ENCODE results near the gene RCVRN. TPM values are rescaled to one million over a fixed set of nuclear protein-coding genes. Genes with fewer than 3 reads are reported as not detected.

Gene RCVRN
- total RNA-seq, 4 donors from 2014 or later: not detected

DNA sequence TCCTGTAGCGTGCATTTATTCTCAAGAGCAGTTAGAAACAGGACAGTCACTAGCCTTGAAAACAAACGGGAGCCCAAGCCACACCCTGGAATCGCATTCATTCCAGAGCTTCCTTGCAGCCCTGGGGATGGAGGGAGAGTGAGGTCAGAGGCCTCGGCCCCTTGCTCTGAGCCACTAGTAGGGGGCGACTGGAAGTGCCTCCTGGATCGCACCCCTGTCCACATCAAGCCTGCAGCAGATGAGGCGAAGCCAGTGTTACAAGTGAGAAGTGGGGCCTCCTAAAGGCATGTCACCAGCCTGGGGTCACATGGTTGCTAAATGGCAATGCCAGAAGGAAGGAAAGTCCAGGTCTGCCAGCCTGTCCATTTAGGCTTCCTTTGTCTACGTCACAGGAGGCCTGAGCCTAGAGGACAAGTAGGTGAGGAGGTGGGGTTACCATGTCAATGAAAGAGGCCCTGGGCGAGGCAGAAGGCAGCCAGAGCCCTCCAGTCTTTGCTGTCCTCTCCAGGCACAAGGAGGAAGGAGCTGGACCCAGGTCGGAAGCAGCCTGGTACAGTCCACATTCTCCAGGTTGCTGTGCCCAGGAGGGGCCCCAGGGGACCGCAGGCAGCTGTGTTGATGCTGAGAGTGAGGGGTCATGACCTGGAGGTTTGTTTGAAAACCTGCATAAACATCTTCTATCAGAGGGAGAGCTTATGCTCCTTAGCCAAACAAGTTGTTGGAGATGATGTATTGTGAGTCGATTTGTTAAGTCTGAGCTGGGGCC, 3.0 kb upstream of the RCVRN start:
- TF ChIP-seq POLR2A (IDR thresholded peaks at IDR 0.05) (no peak), EP300 (IDR thresholded peaks at IDR 0.05; ENCODE audit: low read depth) (no peak), POLR2AphosphoS5 (IDR thresholded peaks at IDR 0.05) (no peak)
- TF ChIP-seq, protein P1, sequence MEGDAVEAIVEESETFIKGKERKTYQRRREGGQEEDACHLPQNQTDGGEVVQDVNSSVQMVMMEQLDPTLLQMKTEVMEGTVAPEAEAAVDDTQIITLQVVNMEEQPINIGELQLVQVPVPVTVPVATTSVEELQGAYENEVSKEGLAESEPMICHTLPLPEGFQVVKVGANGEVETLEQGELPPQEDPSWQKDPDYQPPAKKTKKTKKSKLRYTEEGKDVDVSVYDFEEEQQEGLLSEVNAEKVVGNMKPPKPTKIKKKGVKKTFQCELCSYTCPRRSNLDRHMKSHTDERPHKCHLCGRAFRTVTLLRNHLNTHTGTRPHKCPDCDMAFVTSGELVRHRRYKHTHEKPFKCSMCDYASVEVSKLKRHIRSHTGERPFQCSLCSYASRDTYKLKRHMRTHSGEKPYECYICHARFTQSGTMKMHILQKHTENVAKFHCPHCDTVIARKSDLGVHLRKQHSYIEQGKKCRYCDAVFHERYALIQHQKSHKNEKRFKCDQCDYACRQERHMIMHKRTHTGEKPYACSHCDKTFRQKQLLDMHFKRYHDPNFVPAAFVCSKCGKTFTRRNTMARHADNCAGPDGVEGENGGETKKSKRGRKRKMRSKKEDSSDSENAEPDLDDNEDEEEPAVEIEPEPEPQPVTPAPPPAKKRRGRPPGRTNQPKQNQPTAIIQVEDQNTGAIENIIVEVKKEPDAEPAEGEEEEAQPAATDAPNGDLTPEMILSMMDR (IDR thresholded peaks at IDR 0.05): no peak
- peak overlapping the region in 1 of 4 donors; percentile 30 for H3K27ac ChIP-seq
- no peak overlapping the region for H3K4me3 ChIP-seq
- H3K27me3 ChIP-seq: no peaks in the 10 kb centered on the region
- H3K36me3 ChIP-seq: no peaks in the 10 kb centered on the region
- no peaks in the 10 kb centered on the region for H3K9me3 ChIP-seq
- H3K4me1 ChIP-seq: no peaks in the 10 kb centered on the region
- WGBS, 2 donors (ENCODE audit: low coverage in 1 of 2): 40% methylated on average over 12 of the region's 12 CpGs; no CpG with 5 or more reads in 1 of the 2 donors
- intact Hi-C loops (cut with DNase I; ENCODE audit: low total_unique reads) (no loop called here), in situ Hi-C loops (cut with MboI; ENCODE audit: low pct_ligation_motif_present in 1 of 4, low pct_unique_long_range_greater_than_20kb in 1 of 4, low sequenced_read_pairs in 3 of 4) (loop anchor here in 1 of 4 donors (25.0 kb wide), 1 partner anchor 704 kb away; no protein-coding TSS in a partner anchor)
- DNase-seq: no peak

DNA sequence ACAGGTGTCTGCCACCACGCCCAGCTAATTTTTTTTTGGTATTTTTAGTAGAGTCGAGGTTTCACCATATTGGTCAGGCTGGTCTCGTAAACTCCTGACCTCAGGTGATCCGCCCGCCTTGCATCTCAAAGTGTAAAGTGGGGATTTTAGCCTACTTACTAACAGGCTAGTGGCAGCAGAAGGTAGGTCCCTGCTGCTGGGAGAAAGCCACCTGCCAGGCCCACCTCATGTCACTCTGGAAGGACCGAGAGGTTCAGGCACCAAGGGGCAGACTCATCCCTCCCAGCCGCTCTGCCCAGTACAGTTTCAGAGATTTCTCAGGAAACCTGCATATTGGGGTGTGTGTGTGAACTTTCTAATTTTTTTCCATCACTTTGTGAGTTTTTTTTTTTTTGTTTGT, 2.1 kb upstream of the RCVRN start:
- no peaks in the 10 kb centered on the region for H3K4me1 ChIP-seq
- H3K27ac ChIP-seq: no peak overlapping the region
- intact Hi-C loops (cut with DNase I; ENCODE audit: low total_unique reads): no loop called here
- TF ChIP-seq POLR2AphosphoS5 (IDR thresholded peaks at IDR 0.05) (no peak), EP300 (IDR thresholded peaks at IDR 0.05; ENCODE audit: low read depth) (no peak), POLR2A (IDR thresholded peaks at IDR 0.05) (no peak)
- TF ChIP-seq, protein P1 (IDR thresholded peaks at IDR 0.05): no peak
- in situ Hi-C loops (cut with MboI; ENCODE audit: low pct_ligation_motif_present in 1 of 4, low pct_unique_long_range_greater_than_20kb in 1 of 4, low sequenced_read_pairs in 3 of 4): loop anchor here in 1 of 4 donors (25.0 kb wide), 1 partner anchor 705 kb away; no protein-coding TSS in a partner anchor
- H3K27me3 ChIP-seq: no peaks in the 10 kb centered on the region
- no peaks in the 10 kb centered on the region for H3K9me3 ChIP-seq
- DNase-seq: no peak
- 73% methylated on average over 7 of the region's 7 CpGs; no CpG with 5 or more reads in 1 of the 2 donors for WGBS, 2 donors (ENCODE audit: low coverage in 1 of 2)
- H3K36me3 ChIP-seq: no peaks in the 10 kb centered on the region
- no peak overlapping the region for H3K4me3 ChIP-seq

DNA sequence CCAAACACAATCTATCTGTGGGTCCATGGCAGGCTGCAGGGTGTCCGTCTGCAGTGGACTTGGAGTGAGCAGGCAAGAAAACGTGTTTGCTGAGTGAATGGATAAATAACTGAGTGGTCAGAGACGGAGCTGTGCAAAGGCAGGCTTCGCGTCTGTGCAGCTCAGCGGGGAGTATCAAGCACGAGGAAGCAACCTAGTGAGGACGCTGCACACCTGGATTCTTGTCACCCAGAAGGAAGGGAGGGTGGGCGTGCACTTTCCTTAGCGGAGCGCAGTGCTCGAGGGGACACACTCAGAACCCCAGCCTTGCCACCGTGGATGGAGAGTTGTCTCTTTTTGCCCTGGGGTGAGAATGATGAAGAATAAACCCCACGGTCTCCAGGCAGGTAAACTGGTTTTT, 1.5 kb upstream of the RCVRN start:
- no peaks in the 10 kb centered on the region for H3K4me1 ChIP-seq
- 62 to 70% methylated on average over 10 to 14 of the region's 14 CpGs for WGBS, 2 donors (ENCODE audit: low coverage in 1 of 2)
- no peak overlapping the region for H3K27ac ChIP-seq
- no peak overlapping the region for H3K4me3 ChIP-seq
- H3K27me3 ChIP-seq: no peaks in the 10 kb centered on the region
- no peak for DNase-seq
- TF ChIP-seq EP300 (IDR thresholded peaks at IDR 0.05; ENCODE audit: low read depth): no peak
- TF ChIP-seq POLR2AphosphoS5 (IDR thresholded peaks at IDR 0.05): no peak
- TF ChIP-seq, protein P1 (IDR thresholded peaks at IDR 0.05): no peak
- no peak for TF ChIP-seq POLR2A (IDR thresholded peaks at IDR 0.05)
- H3K36me3 ChIP-seq: no peaks in the 10 kb centered on the region
- H3K9me3 ChIP-seq: no peaks in the 10 kb centered on the region
- intact Hi-C loops (cut with DNase I; ENCODE audit: low total_unique reads): no loop called here
- in situ Hi-C loops (cut with MboI; ENCODE audit: low pct_ligation_motif_present in 1 of 4, low pct_unique_long_range_greater_than_20kb in 1 of 4, low sequenced_read_pairs in 3 of 4): loop anchor here in 1 of 4 donors (25.0 kb wide), 1 partner anchor 706 kb away; no protein-coding TSS in a partner anchor

DNA sequence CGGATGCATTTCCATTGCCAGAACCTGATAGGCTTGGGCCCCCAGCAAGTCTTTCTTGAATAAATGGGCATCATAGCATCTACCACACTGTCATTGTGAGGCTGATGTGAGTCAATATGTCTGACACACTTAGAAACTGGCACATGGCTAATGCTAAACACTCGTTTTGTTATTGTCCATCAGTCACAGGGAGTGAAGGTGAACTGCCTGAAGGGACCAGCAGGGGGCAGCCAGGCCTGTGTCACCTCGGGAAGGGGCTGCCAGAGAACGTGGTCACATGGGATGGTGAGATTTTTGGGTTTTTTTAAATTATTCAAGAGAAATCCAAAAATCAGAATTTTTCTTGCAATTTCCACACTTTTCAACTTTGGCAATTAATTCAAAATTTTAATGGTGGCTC, 831 bp upstream of the RCVRN start:
- Histone ChIP-seq H3K27ac (no peak overlapping the region), H3K4me1 (peaks cover 0 to 3% (median 0%) of the 10 kb centered on the region in 4 donors), H3K4me3 (no peak overlapping the region), H3K9me3 (no peaks in the 10 kb centered on the region), H3K36me3 (no peaks in the 10 kb centered on the region), H3K27me3 (no peaks in the 10 kb centered on the region)
- in situ Hi-C loops (cut with MboI; ENCODE audit: low pct_ligation_motif_present in 1 of 4, low pct_unique_long_range_greater_than_20kb in 1 of 4, low sequenced_read_pairs in 3 of 4) (loop anchor here in 1 of 4 donors (25.0 kb wide), 1 partner anchor 706 kb away; no protein-coding TSS in a partner anchor), intact Hi-C loops (cut with DNase I; ENCODE audit: low total_unique reads) (no loop called here)
- DNase-seq: no peak
- 0 to 28% methylated on average over 1 to 4 of the region's 4 CpGs for WGBS, 2 donors (ENCODE audit: low coverage in 1 of 2)
- no peak for TF ChIP-seq EP300 (IDR thresholded peaks at IDR 0.05; ENCODE audit: low read depth)
- TF ChIP-seq POLR2A (IDR thresholded peaks at IDR 0.05): no peak
- no peak for TF ChIP-seq POLR2AphosphoS5 (IDR thresholded peaks at IDR 0.05)
- TF ChIP-seq, protein P1 (IDR thresholded peaks at IDR 0.05): peak in 4 of 5 experiments; percentile 30 to 47 (median 40)

All from transverse colon (tissue), 4 donors.